Measurements from ENCODE around the gene SLC9A3. TPM values are rescaled to one million over a fixed set of nuclear protein-coding genes. Genes with fewer than 3 reads are reported as not detected.

SLC9A3 gene
- polyA plus RNA-seq, 1 experiment: 0.76 TPM

GRCh38 chr5:541539-542318 lies 17.5 kb upstream of the SLC9A3 start:
- H3K9me3 ChIP-seq (ENCODE audit: control insufficient read depth, insufficient read depth, low read length): peaks cover 12% of the 10 kb centered on the region; the same call in 1 of the 2 replicates
- TF ChIP-seq CTCF (IDR thresholded peaks at IDR 0.05; ENCODE audit: low read depth, low read length): no peak
- H3K27ac ChIP-seq (ENCODE audit: low read depth, low read length): no peak overlapping the region
- H3K4me3 ChIP-seq (ENCODE audit: low read depth, low read length): no peak overlapping the region
- ChIA-PET POLR2A (no interaction called here), CTCF (no interaction called here)
- peaks cover 31% of the 10 kb centered on the region for H3K27me3 ChIP-seq (ENCODE audit: control insufficient read depth, insufficient read depth, low read length)
- DNase-seq (ENCODE audit: low read depth, low spot score): no peak

- H3K4me3 ChIP-seq (ENCODE audit: low read depth, low read length): no peak overlapping the region
- no peak for DNase-seq (ENCODE audit: low read depth, low spot score)
- H3K27me3 ChIP-seq (ENCODE audit: control insufficient read depth, insufficient read depth, low read length): peaks cover 31% of the 10 kb centered on the region
- CTCF ChIA-PET: interaction anchor here (0.7 kb wide), 1 partner anchor 385 kb away, joined by 3 read pairs; no protein-coding TSS in a partner anchor
- H3K27ac ChIP-seq (ENCODE audit: low read depth, low read length): no peak overlapping the region
- POLR2A ChIA-PET: no interaction called here
- peaks cover 12% of the 10 kb centered on the region; the same call in 1 of the 2 replicates for H3K9me3 ChIP-seq (ENCODE audit: control insufficient read depth, insufficient read depth, low read length)
- TF ChIP-seq CTCF (IDR thresholded peaks at IDR 0.05; ENCODE audit: low read depth, low read length): no peak
Measured at GRCh38 chr5:540906-541538, 16.8 kb upstream of the SLC9A3 start.

DNA sequence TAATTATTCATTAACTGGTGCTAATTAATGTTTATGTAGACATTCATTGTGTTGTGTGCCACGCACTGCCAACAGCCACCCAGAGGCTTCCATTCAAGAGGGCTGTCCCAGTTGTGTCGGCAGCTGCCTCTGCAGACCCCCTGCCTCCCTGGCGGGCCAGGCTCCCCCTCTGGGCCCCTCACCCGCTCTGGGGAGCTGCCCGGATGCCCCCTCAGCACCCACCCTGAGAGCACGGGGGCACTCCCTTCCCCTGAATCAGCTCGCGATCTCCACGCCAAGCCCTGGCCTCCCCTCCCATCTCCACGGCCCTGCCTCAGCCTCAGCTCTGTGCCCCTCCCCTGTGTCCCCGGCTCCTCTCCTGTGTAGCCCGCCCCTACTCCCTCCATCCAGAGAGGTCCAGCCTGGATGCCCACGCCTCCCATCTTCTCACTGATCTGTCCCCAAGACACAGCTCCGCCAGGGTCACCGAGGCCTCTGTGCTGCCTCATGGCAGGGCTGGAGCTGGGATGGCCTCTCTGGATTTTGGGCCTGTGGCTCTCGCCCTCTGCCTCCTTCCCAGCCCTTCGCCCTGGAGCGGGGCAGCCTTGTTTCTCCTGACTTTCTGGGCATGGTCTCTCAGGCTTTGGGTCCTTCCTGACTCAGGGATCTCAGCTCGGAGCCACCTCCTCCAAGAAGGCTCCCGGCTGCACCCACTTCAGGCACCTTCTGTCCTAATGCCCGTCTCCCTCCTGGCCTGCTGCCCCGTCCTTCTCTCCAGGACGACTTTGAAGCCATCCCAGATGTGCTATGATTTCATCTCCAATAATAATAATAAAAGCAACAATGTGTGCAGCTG lies 16.0 kb upstream of the SLC9A3 start:
- POLR2A ChIA-PET: no interaction called here
- peaks cover 33% of the 10 kb centered on the region for H3K27me3 ChIP-seq (ENCODE audit: control insufficient read depth, insufficient read depth, low read length)
- TF ChIP-seq CTCF (IDR thresholded peaks at IDR 0.05; ENCODE audit: low read depth, low read length): no peak
- DNase-seq (ENCODE audit: low read depth, low spot score): no peak
- no peak overlapping the region for H3K27ac ChIP-seq (ENCODE audit: low read depth, low read length)
- CTCF ChIA-PET: interaction anchor here (0.7 kb wide), 1 partner anchor 386 kb away, joined by 3 read pairs; no protein-coding TSS in a partner anchor
- no peak overlapping the region for H3K4me3 ChIP-seq (ENCODE audit: low read depth, low read length)
- H3K9me3 ChIP-seq (ENCODE audit: control insufficient read depth, insufficient read depth, low read length): peaks cover 12% of the 10 kb centered on the region; the same call in 1 of the 2 replicates

- DNase-seq (ENCODE audit: low read depth, low spot score): no peak
- H3K27ac ChIP-seq (ENCODE audit: low read depth, low read length): no peak overlapping the region
- no peak for TF ChIP-seq CTCF (IDR thresholded peaks at IDR 0.05; ENCODE audit: low read depth, low read length)
- ChIA-PET POLR2A (no interaction called here), CTCF (no interaction called here)
- H3K27me3 ChIP-seq (ENCODE audit: control insufficient read depth, insufficient read depth, low read length): peaks cover 33% of the 10 kb centered on the region
- H3K9me3 ChIP-seq (ENCODE audit: control insufficient read depth, insufficient read depth, low read length): peaks cover 10% of the 10 kb centered on the region; the same call in 1 of the 2 replicates
- H3K4me3 ChIP-seq (ENCODE audit: low read depth, low read length): no peak overlapping the region
Measured at GRCh38 chr5:539469-540070, 15.3 kb upstream of the SLC9A3 start.

Data from AG04450 (cell line).